Caco-2 (cell line): ENCODE results near the gene REEP6. TPM values are rescaled to one million over a fixed set of nuclear protein-coding genes. Genes with fewer than 3 reads are reported as not detected.
A peak's percentile ranks its signal among the peaks of the same experiment; 100 is the strongest.

Experiments used
- BruUV-seq: library from RNA; stranded (reverse); fragments of 400-500 nt; replicated peaks from 2 replicates; lab custom pipeline; 2021; lab: Mats Ljungman, UMichigan
- CTCF ChIA-PET: fragments of 300-600 bp; sonication (Branson Sonifier 250); formaldehyde crosslinking; loops from one replicate; lab custom pipeline; 2022; ENCODE audit warnings: antibody characterized with exemption; lab: Charles Lee
- POLR2A ChIA-PET: fragments of 300-600 bp; sonication (Branson Sonifier 250); formaldehyde crosslinking; loops from one replicate; lab custom pipeline; 2022; ENCODE audit warnings: antibody characterized with exemption; lab: Charles Lee
- DNase-seq, 2 experiments: peaks; one replicate each; pipeline versions ENCODE4 v3.0.0 to v3.0.0-alpha.2; 2020 to 2022
- H3K27me3 ChIP-seq: replicated peaks from 2 replicates; pipeline ENCODE4 v1.6.0; 2011; ENCODE audit warnings: low read length; ENCODE audit not compliant: control insufficient read depth, insufficient read depth
- H3K36me3 ChIP-seq: 2 replicates; pipeline ENCODE4 v1.5.1; 2011; ENCODE audit warnings: low read length; ENCODE audit not compliant: control insufficient read depth, insufficient read depth
- H3K4me1 ChIP-seq: fragments of 250-450 bp; sonication (Bioruptor Pico); 2 replicates; pipeline ENCODE4 v1.5.1; 2020; ENCODE audit warnings: mild to moderate bottlenecking
- H3K4me3 ChIP-seq: 2 replicates; pipeline ENCODE4 v1.5.1; 2011; ENCODE audit warnings: low read depth, mild to moderate bottlenecking, control low read depth, low read length
- H3K9me3 ChIP-seq: fragments of 250-450 bp; sonication (Bioruptor Pico); 2 replicates; pipeline ENCODE4 v1.5.1; 2020; ENCODE audit warnings: mild to moderate bottlenecking, moderate library complexity
- H3K27ac Mint-ChIP-seq: one replicate; pipeline ENCODE4 v1.8.0; 2022; ENCODE audit warnings: mixed read lengths; ENCODE audit not compliant: unreplicated experiment
- H3K27me3 Mint-ChIP-seq: one replicate; pipeline ENCODE4 v1.8.0; 2022; ENCODE audit warnings: mixed read lengths; ENCODE audit not compliant: insufficient read depth, unreplicated experiment
- H3K36me3 Mint-ChIP-seq: one replicate; pipeline ENCODE4 v1.8.0; 2022; ENCODE audit warnings: mild to moderate bottlenecking, mixed read lengths; ENCODE audit not compliant: insufficient read depth, unreplicated experiment
- H3K4me1 Mint-ChIP-seq: one replicate; pipeline ENCODE4 v1.8.0; 2022; ENCODE audit warnings: low read depth, mixed read lengths; ENCODE audit not compliant: unreplicated experiment
- H3K4me3 Mint-ChIP-seq: one replicate; pipeline ENCODE4 v1.8.0; 2022; ENCODE audit warnings: mild to moderate bottlenecking, moderate library complexity, mixed read lengths; ENCODE audit not compliant: unreplicated experiment
- H3K9me3 Mint-ChIP-seq: one replicate; pipeline ENCODE4 v1.8.0; 2022; ENCODE audit warnings: mixed read lengths; ENCODE audit not compliant: unreplicated experiment
- CTCF ChIP-seq, 2 experiments: fragments of 200-600 bp in 1 of 2; IDR thresholded peaks; 1 replicate in 1 of 2; 2 replicates in 1 of 2; pipeline versions ENCODE4 v1.5.1 to v1.8.0; 2011 to 2022; ENCODE audit warnings: antibody characterized with exemption in 1 of 2, control low read depth in 1 of 2, inconsistent platforms in 1 of 2, low read depth in 1 of 2, low read length in 1 of 2, mild to moderate bottlenecking in 1 of 2, moderate library complexity in 1 of 2; ENCODE audit not compliant: insufficient read depth in 1 of 2, severe bottlenecking in 1 of 2, unreplicated experiment in 1 of 2
- intact Hi-C: fragments of 100-400 bp; cut with micrococcal nuclease; formaldehyde crosslinking; loops from one replicate; pipeline ENCODE4 v1.10.0; 2022; ENCODE audit not compliant: unreplicated experiment
- total RNA-seq: library from RNA; stranded (reverse); gene quantifications from 2 replicates; pipeline ENCODE4 v1.2.3, GENCODE V29; 2022

The REEP6 gene
- total RNA-seq, 1 experiment from 2014 or later = 50.2 TPM

GRCh38 chr19:1509602-1510441 is 18.8 kb downstream of the REEP6 start:
- H3K27ac Mint-ChIP-seq = peak overlapping the region; percentile 40
- peaks cover 12% of the 10 kb centered on the region for H3K4me1 Mint-ChIP-seq
- DNase-seq = peak in 1 of 2 experiments; percentile 30
- H3K27me3 Mint-ChIP-seq = no peaks in the 10 kb centered on the region
- Histone ChIP-seq H3K27me3 (no peaks in the 10 kb centered on the region), H3K9me3 (no peaks in the 10 kb centered on the region), H3K36me3 (peaks cover 1% of the 10 kb centered on the region; the same call in 1 of the 2 replicates), H3K4me1 (peaks cover 34% of the 10 kb centered on the region), H3K4me3 (no peak overlapping the region)
- ChIA-PET POLR2A (no interaction called here), CTCF (no interaction called here)
- intact Hi-C loops = loop anchor here (2.0 kb wide), 1 partner anchor 39 kb away; no protein-coding TSS in a partner anchor
- no peaks in the 10 kb centered on the region for H3K9me3 Mint-ChIP-seq
- BruUV-seq = no TSS peak
- no peak for TF ChIP-seq CTCF (IDR thresholded peaks at IDR 0.05; ENCODE audit: insufficient read depth in 1 of 2, low read depth in 1 of 2, low read length in 1 of 2, severe bottlenecking in 1 of 2, unreplicated experiment in 1 of 2)
- H3K36me3 Mint-ChIP-seq = peaks cover 36% of the 10 kb centered on the region
- peak overlapping the region; percentile 32 for H3K4me3 Mint-ChIP-seq

- CTCF ChIA-PET = no interaction called here
- Histone ChIP-seq H3K4me1 (peaks cover 34% of the 10 kb centered on the region), H3K27me3 (no peaks in the 10 kb centered on the region), H3K4me3 (no peak overlapping the region), H3K36me3 (peaks cover 1% of the 10 kb centered on the region; the same call in 1 of the 2 replicates), H3K9me3 (no peaks in the 10 kb centered on the region)
- TF ChIP-seq CTCF (IDR thresholded peaks at IDR 0.05; ENCODE audit: insufficient read depth in 1 of 2, low read depth in 1 of 2, low read length in 1 of 2, severe bottlenecking in 1 of 2, unreplicated experiment in 1 of 2) = no peak
- Mint-ChIP-seq H3K27ac (peak overlapping the region; percentile 40), H3K4me1 (peaks cover 12% of the 10 kb centered on the region), H3K9me3 (no peaks in the 10 kb centered on the region), H3K4me3 (no peak overlapping the region), H3K27me3 (no peaks in the 10 kb centered on the region), H3K36me3 (peaks cover 30% of the 10 kb centered on the region)
- intact Hi-C loops = no loop called here
- BruUV-seq = no TSS peak
- no peak for DNase-seq
- POLR2A ChIA-PET = no interaction called here
Observed at GRCh38 chr19:1510442-1510806, 19.4 kb downstream of the REEP6 start.

- ChIA-PET POLR2A (no interaction called here), CTCF (no interaction called here)
- TF ChIP-seq CTCF (IDR thresholded peaks at IDR 0.05; ENCODE audit: insufficient read depth in 1 of 2, low read depth in 1 of 2, low read length in 1 of 2, severe bottlenecking in 1 of 2, unreplicated experiment in 1 of 2) = no peak
- no peaks in the 10 kb centered on the region for H3K9me3 ChIP-seq
- peaks cover 1% of the 10 kb centered on the region; the same call in 1 of the 2 replicates for H3K36me3 ChIP-seq
- no peak overlapping the region for H3K4me3 ChIP-seq
- no peaks in the 10 kb centered on the region for H3K27me3 Mint-ChIP-seq
- no peaks in the 10 kb centered on the region for H3K9me3 Mint-ChIP-seq
- no peak overlapping the region for H3K27ac Mint-ChIP-seq
- no TSS peak for BruUV-seq
- H3K4me1 ChIP-seq = peaks cover 34% of the 10 kb centered on the region
- no peaks in the 10 kb centered on the region for H3K27me3 ChIP-seq
- H3K4me1 Mint-ChIP-seq = peaks cover 12% of the 10 kb centered on the region
- intact Hi-C loops = no loop called here
- H3K4me3 Mint-ChIP-seq = peak overlapping the region; percentile 29
- DNase-seq = no peak
- peaks cover 27% of the 10 kb centered on the region for H3K36me3 Mint-ChIP-seq
Observed at GRCh38 chr19:1510807-1511206, 19.8 kb downstream of the REEP6 start.
